Activated CD4-positive, CD25-positive, alpha-beta regulatory T cell treated with anti-CD3 and anti-CD28 coated beads, Interleukin-2, amount 50 U/mL, for 16 hours (primary cell): Measurements from ENCODE around the gene RTN4RL1.

Experiments
- DNase-seq: peaks from one replicate; pipeline ENCODE4 v3.0.0-alpha.2; 2020; ENCODE audit warnings: low read depth, low spot score

The RTN4RL1 gene

GRCh38 chr17:2047590-2047989, 22.5 kb upstream of the RTN4RL1 start:
- no peak for DNase-seq

- DNase-seq, result no peak
Observed at GRCh38 chr17:2044263-2044894, 19.2 kb upstream of the RTN4RL1 start.

GRCh38 chr17:2043785-2044184, 18.7 kb upstream of the RTN4RL1 start:
- no peak for DNase-seq

- DNase-seq, result no peak
Observed at GRCh38 chr17:2042933-2043332, 17.8 kb upstream of the RTN4RL1 start.

GRCh38 chr17:2042390-2042847, 17.3 kb upstream of the RTN4RL1 start:
- no peak for DNase-seq

GRCh38 chr17:2041561-2042389, 16.6 kb upstream of the RTN4RL1 start, which contains the start of gene OVCA2:
Gene OVCA2 (plus strand): TSS chr17:2042022. CDS start chr17:2042048, 26 bp downstream.
- peak; percentile 97 for DNase-seq

- DNase-seq, result no peak
Observed at GRCh38 chr17:2040942-2041560, 15.9 kb upstream of the RTN4RL1 start.

- DNase-seq, result no peak
Observed at GRCh38 chr17:2040219-2040827, 15.2 kb upstream of the RTN4RL1 start.

- no peak for DNase-seq
Observed at GRCh38 chr17:2037155-2037554, 12.0 kb upstream of the RTN4RL1 start.

- no peak for DNase-seq
Observed at GRCh38 chr17:2035541-2036488, 10.7 kb upstream of the RTN4RL1 start.

- DNase-seq, result no peak
Observed at GRCh38 chr17:2034806-2035540, 9.8 kb upstream of the RTN4RL1 start.

- DNase-seq, result no peak
Observed at GRCh38 chr17:2034157-2034556, 9.0 kb upstream of the RTN4RL1 start.

- DNase-seq, result no peak
Observed at GRCh38 chr17:2033153-2033552, 8.0 kb upstream of the RTN4RL1 start.

- no peak for DNase-seq
Observed at GRCh38 chr17:2030779-2031163, 5.6 kb upstream of the RTN4RL1 start.

- DNase-seq, result peak; percentile 78
Observed at GRCh38 chr17:2029911-2030778, 5.0 kb upstream of the RTN4RL1 start, which contains the start of gene DPH1. Gene DPH1 (plus strand): TSS chr17:2030153. CDS start chr17:2030170, 17 bp downstream.

GRCh38 chr17:2028737-2029136, 3.6 kb upstream of the RTN4RL1 start:
- DNase-seq, result no peak

GRCh38 chr17:2028234-2028614, 3.1 kb upstream of the RTN4RL1 start:
- DNase-seq, result no peak

- no peak for DNase-seq
Observed at GRCh38 chr17:2027528-2028233, 2.5 kb upstream of the RTN4RL1 start.
